ENCODE measurements around the gene JPT1.

The JPT1 gene

GRCh38 chr17:75154195-75155106 is at the start of gene JPT1:
Gene JPT1 (minus strand): TSS chr17:75154512. CDS start chr17:75154397, 115 bp downstream.
- in situ Hi-C loops (cut with HindIII; ENCODE audit: low pct_unique_long_range_greater_than_20kb, low sequenced_read_pairs) = no loop called here
- no peak for TF ChIP-seq JUND (IDR thresholded peaks at IDR 0.05; ENCODE audit: low read depth)
- DNase-seq (ENCODE audit: low read depth in 1 of 2, low spot score in 1 of 2) = peak; percentile 99 to 100

GRCh38 chr17:75199886-75200618 is 45.7 kb upstream of the JPT1 start:
- in situ Hi-C loops (cut with HindIII; ENCODE audit: low pct_unique_long_range_greater_than_20kb, low sequenced_read_pairs) = no loop called here
- no peak for TF ChIP-seq JUND (IDR thresholded peaks at IDR 0.05; ENCODE audit: low read depth)
- no peak for DNase-seq (ENCODE audit: low read depth in 1 of 2, low spot score in 1 of 2)

DNA sequence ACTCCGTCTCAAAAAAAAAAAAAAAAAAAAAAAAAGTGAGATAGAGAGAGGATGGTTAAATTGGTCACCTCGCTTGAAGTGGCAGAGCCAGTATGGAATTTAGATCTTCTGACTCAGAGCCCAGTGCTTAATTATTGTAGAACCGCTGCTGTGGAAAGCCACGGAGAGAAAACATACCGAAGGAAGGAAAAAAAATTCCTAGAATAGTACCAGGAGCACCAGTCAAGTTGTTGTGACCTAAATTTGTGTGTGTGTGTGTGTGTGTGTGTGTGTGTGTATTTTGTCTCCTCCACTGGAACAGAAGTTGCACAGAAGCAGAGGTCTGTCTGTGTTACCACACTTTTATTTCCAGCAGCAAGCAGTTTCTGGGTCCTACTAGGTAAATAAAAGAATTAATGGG is 40.6 kb upstream of the JPT1 start:
- no peak for DNase-seq (ENCODE audit: low read depth in 1 of 2, low spot score in 1 of 2)
- in situ Hi-C loops (cut with HindIII; ENCODE audit: low pct_unique_long_range_greater_than_20kb, low sequenced_read_pairs) = no loop called here
- TF ChIP-seq JUND (IDR thresholded peaks at IDR 0.05; ENCODE audit: low read depth) = no peak

- in situ Hi-C loops (cut with HindIII; ENCODE audit: low pct_unique_long_range_greater_than_20kb, low sequenced_read_pairs) = no loop called here
- no peak for DNase-seq (ENCODE audit: low read depth in 1 of 2, low spot score in 1 of 2)
- TF ChIP-seq JUND (IDR thresholded peaks at IDR 0.05; ENCODE audit: low read depth) = no peak
Measured at GRCh38 chr17:75191584-75191983, 37.3 kb upstream of the JPT1 start.

DNA sequence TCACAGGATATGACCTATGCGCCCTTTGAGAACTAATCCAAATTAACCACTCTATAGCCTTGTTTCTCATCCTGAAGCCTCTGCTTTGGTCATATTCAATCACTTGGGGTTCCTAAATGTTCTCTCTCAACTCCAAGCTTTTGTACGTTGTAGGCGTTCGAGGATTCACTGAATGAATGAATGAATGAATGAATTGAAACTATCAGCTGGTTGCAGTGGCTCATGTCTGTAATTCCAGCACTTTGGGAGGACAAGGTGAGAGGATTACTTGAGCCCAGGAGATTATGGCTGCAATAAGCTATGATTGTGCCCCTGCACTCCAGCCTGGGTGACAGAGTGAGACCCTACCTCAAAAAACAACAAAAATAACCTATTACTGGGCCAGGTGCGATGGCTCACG is 34.3 kb upstream of the JPT1 start:
- TF ChIP-seq JUND (IDR thresholded peaks at IDR 0.05; ENCODE audit: low read depth) = no peak
- no peak for DNase-seq (ENCODE audit: low read depth in 1 of 2, low spot score in 1 of 2)
- in situ Hi-C loops (cut with HindIII; ENCODE audit: low pct_unique_long_range_greater_than_20kb, low sequenced_read_pairs) = no loop called here

DNA sequence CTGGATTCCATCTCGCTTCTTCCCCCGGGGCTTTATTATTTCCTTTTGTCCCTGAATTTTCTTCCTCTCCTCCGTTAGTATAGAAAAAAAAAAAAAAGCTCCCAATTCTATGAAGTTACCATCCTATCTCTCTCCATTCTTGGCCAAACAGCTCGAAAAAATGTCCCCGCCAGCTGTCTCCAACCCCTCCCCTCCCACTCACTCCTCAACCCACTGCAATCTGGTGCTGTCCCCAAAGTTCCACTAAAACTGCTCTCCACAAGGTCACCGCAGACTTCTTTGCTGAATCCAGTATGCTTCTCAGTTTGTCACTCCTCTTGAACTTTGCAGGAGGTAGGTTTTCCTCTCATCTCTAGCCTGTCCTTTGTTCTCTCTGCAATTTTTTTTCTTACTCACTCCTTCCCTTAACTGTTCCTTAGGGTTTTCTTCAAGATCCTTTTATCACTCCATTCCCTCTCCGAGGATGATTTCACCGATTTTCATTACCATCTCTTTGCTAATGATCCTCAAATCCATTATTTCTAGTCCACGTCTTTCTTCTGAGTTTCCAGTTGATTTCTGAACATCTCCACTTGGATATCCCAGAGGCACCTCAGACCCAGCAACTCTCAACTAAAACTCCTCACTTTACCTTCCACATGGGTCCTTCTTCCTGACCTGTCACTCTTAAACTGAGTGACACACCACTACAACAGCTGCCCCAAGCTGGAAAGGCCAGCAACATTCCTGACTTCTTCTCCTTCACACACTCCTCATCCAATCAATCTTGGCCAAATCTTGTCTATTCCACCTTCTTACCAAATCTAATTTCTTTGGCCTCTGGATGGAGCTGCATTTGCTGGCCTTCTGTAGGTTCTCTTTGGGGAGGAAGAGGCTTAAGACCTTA is 29.9 kb upstream of the JPT1 start:
- in situ Hi-C loops (cut with HindIII; ENCODE audit: low pct_unique_long_range_greater_than_20kb, low sequenced_read_pairs) = no loop called here
- DNase-seq (ENCODE audit: low read depth in 1 of 2, low spot score in 1 of 2) = no peak
- TF ChIP-seq JUND (IDR thresholded peaks at IDR 0.05; ENCODE audit: low read depth) = no peak

- no peak for TF ChIP-seq JUND (IDR thresholded peaks at IDR 0.05; ENCODE audit: low read depth)
- DNase-seq (ENCODE audit: low read depth in 1 of 2, low spot score in 1 of 2) = peak; percentile 95 to 98
- in situ Hi-C loops (cut with HindIII; ENCODE audit: low pct_unique_long_range_greater_than_20kb, low sequenced_read_pairs) = no loop called here
Measured at GRCh38 chr17:75182569-75183436, 28.5 kb upstream of the JPT1 start, which contains the start of gene SUMO2. Gene SUMO2 (minus strand): TSS chr17:75182959. CDS start chr17:75182834, 125 bp downstream.

DNA sequence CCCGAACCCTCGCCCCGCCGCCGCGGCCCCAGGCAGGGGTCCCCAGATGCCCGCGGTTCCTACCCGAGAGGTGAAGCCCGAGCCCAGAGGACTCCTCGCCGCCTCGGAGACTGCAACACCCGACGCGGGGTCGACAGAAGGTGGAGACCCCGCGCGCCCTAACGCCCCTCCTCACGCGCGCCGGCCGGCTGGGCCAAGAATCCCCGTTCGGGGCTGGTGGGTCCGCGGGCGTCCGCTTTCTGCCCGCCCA is 27.9 kb upstream of the JPT1 start:
- in situ Hi-C loops (cut with HindIII; ENCODE audit: low pct_unique_long_range_greater_than_20kb, low sequenced_read_pairs) = no loop called here
- no peak for DNase-seq (ENCODE audit: low read depth in 1 of 2, low spot score in 1 of 2)
- TF ChIP-seq JUND (IDR thresholded peaks at IDR 0.05; ENCODE audit: low read depth) = no peak

GRCh38 chr17:75181608-75182318 is 27.5 kb upstream of the JPT1 start:
- DNase-seq (ENCODE audit: low read depth in 1 of 2, low spot score in 1 of 2) = peak in 1 of 2 experiments; percentile 49
- TF ChIP-seq JUND (IDR thresholded peaks at IDR 0.05; ENCODE audit: low read depth) = no peak
- in situ Hi-C loops (cut with HindIII; ENCODE audit: low pct_unique_long_range_greater_than_20kb, low sequenced_read_pairs) = no loop called here

DNA sequence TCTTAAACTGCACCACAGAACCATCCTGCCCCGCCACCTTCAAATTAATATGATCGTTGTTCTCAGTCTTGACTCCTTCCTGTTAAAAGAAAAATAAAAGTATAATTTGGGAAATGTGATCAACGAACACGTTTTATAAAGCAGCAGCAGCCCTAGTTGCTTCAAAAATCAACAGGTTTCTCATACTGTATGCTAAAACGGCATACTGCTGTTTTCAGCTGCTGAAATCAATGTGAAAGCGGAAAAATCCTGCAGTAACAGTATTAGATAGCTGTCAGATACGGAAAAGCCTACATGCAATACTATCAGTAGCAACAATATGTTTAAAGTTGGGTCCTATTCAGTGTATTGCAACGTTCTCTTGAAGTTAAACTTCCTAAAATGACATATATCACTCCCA is 26.8 kb upstream of the JPT1 start:
- no peak for TF ChIP-seq JUND (IDR thresholded peaks at IDR 0.05; ENCODE audit: low read depth)
- in situ Hi-C loops (cut with HindIII; ENCODE audit: low pct_unique_long_range_greater_than_20kb, low sequenced_read_pairs) = no loop called here
- DNase-seq (ENCODE audit: low read depth in 1 of 2, low spot score in 1 of 2) = no peak

GRCh38 chr17:75178453-75178852 is 24.1 kb upstream of the JPT1 start:
- in situ Hi-C loops (cut with HindIII; ENCODE audit: low pct_unique_long_range_greater_than_20kb, low sequenced_read_pairs) = no loop called here
- DNase-seq (ENCODE audit: low read depth in 1 of 2, low spot score in 1 of 2) = no peak
- no peak for TF ChIP-seq JUND (IDR thresholded peaks at IDR 0.05; ENCODE audit: low read depth)

All from T47D (cell line).